HFF-Myc (cell line): ENCODE measurements around the gene LAMTOR4.
"Not testable (repeated sequence)": the region's sequence is repeated elsewhere in the genome, so short reads cannot be mapped to it uniquely, and the experiment has no call there.

Source experiments
- DNase-seq: peaks from one replicate; pipeline ENCODE4 v3.0.0-alpha.2; 2011; ENCODE audit warnings: low read depth; ENCODE audit errors: extremely low read depth
- H3K4me3 ChIP-seq: replicated peaks from 2 replicates; pipeline ENCODE4 v1.5.1; 2011; ENCODE audit warnings: low read depth, mild to moderate bottlenecking, control low read depth, low read length
- CTCF ChIP-seq: IDR thresholded peaks from 2 replicates; pipeline ENCODE4 v1.5.1; 2012; ENCODE audit warnings: mild to moderate bottlenecking, low read depth, low read length, control low read depth; ENCODE audit errors: missing control alignments

Gene LAMTOR4

GRCh38 chr7:100174582-100174981 lies 25.9 kb downstream of the LAMTOR4 start:
- no peak overlapping the region for H3K4me3 ChIP-seq
- DNase-seq: no peak
- no peak for TF ChIP-seq CTCF

GRCh38 chr7:100175296-100175935 lies 26.7 kb downstream of the LAMTOR4 start:
- no peak for DNase-seq
- H3K4me3 ChIP-seq: no peak overlapping the region
- no peak for TF ChIP-seq CTCF

GRCh38 chr7:100176096-100177044 lies 27.7 kb downstream of the LAMTOR4 start:
- peak overlapping the region; percentile 67 for H3K4me3 ChIP-seq
- TF ChIP-seq CTCF: no peak
- DNase-seq: no peak

- peak; percentile 86 for DNase-seq
- no peak for TF ChIP-seq CTCF
- peak within 1 kb of the TSS; percentile 67 for H3K4me3 ChIP-seq
Observed at GRCh38 chr7:100177045-100178001, 28.6 kb downstream of the LAMTOR4 start, which contains the start of the genes GPC2 and STAG3. GPC2 (minus strand) TSS chr7:100177381; CDS start chr7:100177199, 182 bp downstream. STAG3 (plus strand) TSS chr7:100177918; CDS start chr7:100180557, 2,639 bp downstream.

- not testable (repeated sequence) for DNase-seq
Observed at GRCh38 chr7:100180084-100180483, 31.4 kb downstream of the LAMTOR4 start.

GRCh38 chr7:100182616-100183015 lies 33.9 kb downstream of the LAMTOR4 start:
- not testable (repeated sequence) for H3K4me3 ChIP-seq, DNase-seq

More at GRCh38 chr7:100180084-100180483, 31.4 kb downstream of the LAMTOR4 start:
- H3K4me3 ChIP-seq: not testable (repeated sequence)

GRCh38 chr7:100183090-100183489 lies 34.4 kb downstream of the LAMTOR4 start:
- not testable (repeated sequence) for DNase-seq

More at GRCh38 chr7:100183090-100183489, 34.4 kb downstream of the LAMTOR4 start:
- H3K4me3 ChIP-seq: not testable (repeated sequence)
